SU-DHL-6 (cell line): Measurements from ENCODE around the gene ATP5F1C.

Experiments
- CTCF ChIP-seq: fragments of 200-600 bp; sonication (generic); IDR thresholded peaks from one replicate; pipeline ENCODE4 v1.5.1; 2017; ENCODE audit warnings: antibody characterized with exemption, mild to moderate bottlenecking, low read length, moderate library complexity; ENCODE audit not compliant: insufficient read depth, poor library complexity, severe bottlenecking
- EZH2phosphoT487 ChIP-seq: fragments of 200-600 bp; sonication (generic), shearing (Covaris generic); conservative IDR thresholded peaks from 2 replicates; pipeline ENCODE4 v1.6.1; 2018; ENCODE audit warnings: mild to moderate bottlenecking, antibody characterized with exemption, low read length, moderate library complexity, mixed read lengths

- no peak for TF ChIP-seq CTCF
- TF ChIP-seq EZH2phosphoT487: no peak
Measured at GRCh38 chr10:7808686-7809267, 20.8 kb downstream of the ATP5F1C start.
